Measurements from ENCODE around the gene ITGB5. TPM values are rescaled to one million over a fixed set of nuclear protein-coding genes. Genes with fewer than 3 reads are reported as not detected.

ITGB5 gene
- total and polyA plus RNA-seq, 4 donors = 101 to 369 (median 292) TPM

DNA sequence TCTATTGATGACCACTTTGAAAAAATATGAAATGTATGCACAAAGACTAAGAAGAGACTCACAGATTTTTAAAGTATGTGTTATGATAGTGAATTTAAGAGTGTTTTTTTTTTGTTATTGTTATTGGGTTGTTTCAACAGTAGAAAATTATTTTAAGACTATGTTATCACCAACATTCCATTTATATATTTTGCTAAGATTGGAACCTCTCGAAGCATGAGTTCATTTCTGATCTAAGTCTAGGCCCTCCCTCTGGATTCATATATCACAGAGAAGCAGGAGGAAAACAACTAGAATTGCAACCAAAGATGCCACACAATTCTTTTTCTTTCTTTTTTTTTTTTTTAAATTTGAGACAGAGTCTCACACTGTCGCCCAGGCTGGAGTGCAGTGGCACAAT is 46.8 kb downstream of the ITGB5 start:
- intact Hi-C loops (cut with DNase I) = loop anchor here in 1 of 2 donors (5.0 kb wide), 1 partner anchor 68 kb away; no protein-coding TSS in a partner anchor
- Histone ChIP-seq H3K4me1 (ENCODE audit: control insufficient read depth in 1 of 2, insufficient read depth in 2 of 2, low read length in 2 of 2) (peaks cover 3 to 9% of the 10 kb centered on the region in 2 donors), H3K9me3 (ENCODE audit: control insufficient read depth, low read length) (no peaks in the 10 kb centered on the region), H3K27me3 (ENCODE audit: control insufficient read depth in 1 of 2, insufficient read depth in 2 of 2, low read length in 1 of 2) (no peaks in the 10 kb centered on the region), H3K36me3 (ENCODE audit: control insufficient read depth in 1 of 2, insufficient read depth in 2 of 2, low read length in 1 of 2) (peaks cover 0 to 2% of the 10 kb centered on the region in 2 donors), H3K4me3 (ENCODE audit: low read length in 2 of 2) (no peak overlapping the region), H3K27ac (ENCODE audit: low read depth in 1 of 2, low read length in 2 of 2) (no peak overlapping the region)
- ATAC-seq (ENCODE audit: low FRiP score) (no peak), DNase-seq (no peak)
- WGBS, 2 donors = 10 to 45% methylated on average over 2 of the region's 2 CpGs

DNA sequence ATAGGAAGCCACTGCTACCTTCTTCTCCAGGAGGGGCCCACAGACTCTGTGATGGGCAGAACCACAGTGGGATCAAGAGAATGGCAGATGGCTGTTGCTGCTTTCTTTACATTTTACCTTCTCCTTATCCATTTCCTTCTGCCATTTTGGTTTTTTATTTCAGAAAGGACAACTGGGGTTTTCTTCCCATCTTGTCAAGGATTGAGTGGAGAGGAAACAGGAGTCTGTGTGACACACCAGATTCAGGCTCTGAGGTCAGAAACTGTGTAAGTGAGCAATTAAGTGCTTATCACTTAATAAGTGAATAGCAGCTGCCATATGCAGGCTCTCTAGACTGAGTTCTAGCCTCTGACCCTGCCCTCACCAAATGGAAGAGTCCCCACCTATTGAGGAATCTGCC is 47.3 kb downstream of the ITGB5 start:
- Histone ChIP-seq H3K4me3 (ENCODE audit: low read length in 2 of 2) (no peak overlapping the region), H3K36me3 (ENCODE audit: control insufficient read depth in 1 of 2, insufficient read depth in 2 of 2, low read length in 1 of 2) (peaks cover 0 to 2% of the 10 kb centered on the region in 2 donors), H3K27me3 (ENCODE audit: control insufficient read depth in 1 of 2, insufficient read depth in 2 of 2, low read length in 1 of 2) (no peaks in the 10 kb centered on the region), H3K9me3 (ENCODE audit: control insufficient read depth, low read length) (no peaks in the 10 kb centered on the region), H3K4me1 (ENCODE audit: control insufficient read depth in 1 of 2, insufficient read depth in 2 of 2, low read length in 2 of 2) (peaks cover 3 to 8% of the 10 kb centered on the region in 2 donors), H3K27ac (ENCODE audit: low read depth in 1 of 2, low read length in 2 of 2) (peak overlapping the region in 1 of 2 donors; percentile 50)
- ATAC-seq (ENCODE audit: low FRiP score) (no peak), DNase-seq (no peak)
- intact Hi-C loops (cut with DNase I) = loop anchor here in 1 of 2 donors (5.0 kb wide), 1 partner anchor 68 kb away; no protein-coding TSS in a partner anchor

DNA sequence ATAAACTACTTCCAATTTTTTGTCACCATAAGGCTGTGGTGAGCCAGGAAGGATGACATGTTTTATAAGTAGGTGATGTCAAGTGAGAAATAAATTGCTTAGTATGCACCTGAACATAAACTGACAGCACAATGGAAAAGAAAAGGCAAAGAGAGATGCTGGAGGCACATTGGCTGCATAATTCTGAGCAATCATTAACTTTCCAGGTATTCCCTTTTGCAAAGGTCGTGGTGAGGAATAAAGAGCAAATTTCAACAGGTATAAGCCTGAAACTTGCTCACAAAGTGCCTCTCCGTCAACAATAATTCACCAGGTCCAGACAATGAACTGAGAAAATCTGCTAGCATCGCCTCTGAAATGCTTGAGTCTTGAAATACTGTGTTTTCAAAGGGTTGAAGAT is 48.2 kb downstream of the ITGB5 start:
- Histone ChIP-seq H3K27ac (ENCODE audit: low read depth in 1 of 2, low read length in 2 of 2) (peak overlapping the region; percentile 8 to 16), H3K27me3 (ENCODE audit: control insufficient read depth in 1 of 2, insufficient read depth in 2 of 2, low read length in 1 of 2) (no peaks in the 10 kb centered on the region), H3K4me1 (ENCODE audit: control insufficient read depth in 1 of 2, insufficient read depth in 2 of 2, low read length in 2 of 2) (peaks cover 3 to 6% of the 10 kb centered on the region in 2 donors), H3K36me3 (ENCODE audit: control insufficient read depth in 1 of 2, insufficient read depth in 2 of 2, low read length in 1 of 2) (peaks cover 0 to 2% of the 10 kb centered on the region in 2 donors), H3K9me3 (ENCODE audit: control insufficient read depth, low read length) (no peaks in the 10 kb centered on the region), H3K4me3 (ENCODE audit: low read length in 2 of 2) (no peak overlapping the region)
- intact Hi-C loops (cut with DNase I) = no loop called here
- 95 to 96% methylated on average over 3 of the region's 3 CpGs for WGBS, 2 donors
- ATAC-seq (ENCODE audit: low FRiP score) (no peak), DNase-seq (no peak)

DNA sequence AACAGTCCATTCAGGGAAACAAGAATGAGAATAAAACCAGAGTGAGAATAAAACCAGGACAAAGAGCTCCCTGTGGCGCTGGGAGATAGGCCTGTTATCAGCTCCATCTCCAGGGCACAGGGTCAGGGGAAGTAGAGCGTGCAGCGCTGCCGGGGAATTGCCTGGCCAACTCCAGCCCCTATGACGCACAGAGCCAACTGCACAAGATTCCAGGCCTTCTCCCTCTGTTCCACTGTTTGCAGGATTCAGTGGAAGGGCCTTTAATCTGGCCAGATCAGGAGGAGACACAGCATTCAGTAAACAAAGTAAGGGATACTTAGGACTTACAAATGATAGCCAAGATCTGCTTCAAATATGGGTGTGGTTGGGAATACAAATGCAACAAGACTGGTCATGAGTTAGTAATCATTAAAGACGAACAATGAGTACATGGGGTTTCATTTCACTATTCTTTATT is 49.4 kb downstream of the ITGB5 start:
- Histone ChIP-seq H3K27ac (ENCODE audit: low read depth in 1 of 2, low read length in 2 of 2) (peak overlapping the region; percentile 14 to 85), H3K27me3 (ENCODE audit: control insufficient read depth in 1 of 2, insufficient read depth in 2 of 2, low read length in 1 of 2) (no peaks in the 10 kb centered on the region), H3K36me3 (ENCODE audit: control insufficient read depth in 1 of 2, insufficient read depth in 2 of 2, low read length in 1 of 2) (peaks cover 0 to 2% of the 10 kb centered on the region in 2 donors), H3K9me3 (ENCODE audit: control insufficient read depth, low read length) (no peaks in the 10 kb centered on the region), H3K4me1 (ENCODE audit: control insufficient read depth in 1 of 2, insufficient read depth in 2 of 2, low read length in 2 of 2) (peaks cover 3 to 10% of the 10 kb centered on the region in 2 donors), H3K4me3 (ENCODE audit: low read length in 2 of 2) (no peak overlapping the region)
- intact Hi-C loops (cut with DNase I) = no loop called here
- DNase-seq (peak; percentile 74 to 82), ATAC-seq (ENCODE audit: low FRiP score) (peak; percentile 87)
- 2 to 3% methylated on average over 6 of the region's 6 CpGs for WGBS, 2 donors

DNA sequence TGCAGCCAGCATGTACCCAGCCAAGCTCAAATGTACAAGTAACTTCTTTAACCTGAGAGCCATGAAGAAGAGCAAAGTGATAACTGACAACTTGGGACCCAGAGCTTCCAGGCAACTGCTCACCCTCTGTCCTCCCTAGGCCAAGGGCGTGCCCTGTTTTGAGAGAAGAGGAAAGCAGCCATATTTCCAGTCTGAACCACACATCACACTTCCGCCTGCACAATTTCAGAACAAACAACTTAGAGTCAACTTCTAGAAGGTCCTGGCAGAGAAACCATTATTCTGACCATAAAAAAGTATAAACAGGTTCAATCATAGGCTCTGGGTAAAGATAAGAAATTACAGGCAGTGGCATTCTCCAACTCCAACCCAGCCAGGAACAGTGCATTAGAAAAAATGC is 50.1 kb downstream of the ITGB5 start:
- H3K27ac ChIP-seq (ENCODE audit: low read depth in 1 of 2, low read length in 2 of 2) = peak overlapping the region; percentile 14 to 94
- H3K4me1 ChIP-seq (ENCODE audit: control insufficient read depth in 1 of 2, insufficient read depth in 2 of 2, low read length in 2 of 2) = peaks cover 10 to 16% of the 10 kb centered on the region in 2 donors
- H3K27me3 ChIP-seq (ENCODE audit: control insufficient read depth in 1 of 2, insufficient read depth in 2 of 2, low read length in 1 of 2) = no peaks in the 10 kb centered on the region
- intact Hi-C loops (cut with DNase I) = no loop called here
- DNase-seq (no peak), ATAC-seq (ENCODE audit: low FRiP score) (peak; percentile 26)
- whole genome bisulfite sequencing, 2 donors = 44 to 46% methylated on average over 2 of the region's 2 CpGs
- no peaks in the 10 kb centered on the region for H3K9me3 ChIP-seq (ENCODE audit: control insufficient read depth, low read length)
- H3K4me3 ChIP-seq (ENCODE audit: low read length in 2 of 2) = no peak overlapping the region
- H3K36me3 ChIP-seq (ENCODE audit: control insufficient read depth in 1 of 2, insufficient read depth in 2 of 2, low read length in 1 of 2) = peaks cover 0 to 2% of the 10 kb centered on the region in 2 donors

DNA sequence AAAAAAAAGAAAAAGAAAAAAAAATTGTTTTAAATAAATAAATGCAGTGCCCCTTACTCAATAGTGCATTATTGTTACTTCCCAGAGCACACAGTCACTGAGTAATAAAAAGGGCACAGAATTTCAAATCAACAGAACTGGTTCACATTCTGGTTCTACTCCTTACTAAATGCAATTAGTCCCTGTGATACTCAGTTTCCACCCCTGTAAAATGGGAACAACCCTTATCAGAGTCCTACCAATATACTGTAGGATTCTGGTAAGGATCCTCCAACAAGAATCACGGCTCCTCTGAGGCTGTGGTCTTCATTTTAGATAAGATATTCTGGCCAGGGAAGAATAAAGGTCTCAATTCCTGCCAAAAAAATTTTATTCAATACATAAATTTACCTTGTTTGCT is 50.7 kb downstream of the ITGB5 start:
- Histone ChIP-seq H3K27me3 (ENCODE audit: control insufficient read depth in 1 of 2, insufficient read depth in 2 of 2, low read length in 1 of 2) (no peaks in the 10 kb centered on the region), H3K4me1 (ENCODE audit: control insufficient read depth in 1 of 2, insufficient read depth in 2 of 2, low read length in 2 of 2) (peaks cover 12 to 22% of the 10 kb centered on the region in 2 donors), H3K36me3 (ENCODE audit: control insufficient read depth in 1 of 2, insufficient read depth in 2 of 2, low read length in 1 of 2) (no peaks in the 10 kb centered on the region), H3K4me3 (ENCODE audit: low read length in 2 of 2) (no peak overlapping the region), H3K9me3 (ENCODE audit: control insufficient read depth, low read length) (no peaks in the 10 kb centered on the region), H3K27ac (ENCODE audit: low read depth in 1 of 2, low read length in 2 of 2) (peak overlapping the region in 1 of 2 donors; percentile 43)
- DNase-seq (no peak), ATAC-seq (ENCODE audit: low FRiP score) (no peak)
- 26 to 59% methylated on average over 1 of the region's 1 CpG for WGBS, 2 donors
- intact Hi-C loops (cut with DNase I) = no loop called here

DNA sequence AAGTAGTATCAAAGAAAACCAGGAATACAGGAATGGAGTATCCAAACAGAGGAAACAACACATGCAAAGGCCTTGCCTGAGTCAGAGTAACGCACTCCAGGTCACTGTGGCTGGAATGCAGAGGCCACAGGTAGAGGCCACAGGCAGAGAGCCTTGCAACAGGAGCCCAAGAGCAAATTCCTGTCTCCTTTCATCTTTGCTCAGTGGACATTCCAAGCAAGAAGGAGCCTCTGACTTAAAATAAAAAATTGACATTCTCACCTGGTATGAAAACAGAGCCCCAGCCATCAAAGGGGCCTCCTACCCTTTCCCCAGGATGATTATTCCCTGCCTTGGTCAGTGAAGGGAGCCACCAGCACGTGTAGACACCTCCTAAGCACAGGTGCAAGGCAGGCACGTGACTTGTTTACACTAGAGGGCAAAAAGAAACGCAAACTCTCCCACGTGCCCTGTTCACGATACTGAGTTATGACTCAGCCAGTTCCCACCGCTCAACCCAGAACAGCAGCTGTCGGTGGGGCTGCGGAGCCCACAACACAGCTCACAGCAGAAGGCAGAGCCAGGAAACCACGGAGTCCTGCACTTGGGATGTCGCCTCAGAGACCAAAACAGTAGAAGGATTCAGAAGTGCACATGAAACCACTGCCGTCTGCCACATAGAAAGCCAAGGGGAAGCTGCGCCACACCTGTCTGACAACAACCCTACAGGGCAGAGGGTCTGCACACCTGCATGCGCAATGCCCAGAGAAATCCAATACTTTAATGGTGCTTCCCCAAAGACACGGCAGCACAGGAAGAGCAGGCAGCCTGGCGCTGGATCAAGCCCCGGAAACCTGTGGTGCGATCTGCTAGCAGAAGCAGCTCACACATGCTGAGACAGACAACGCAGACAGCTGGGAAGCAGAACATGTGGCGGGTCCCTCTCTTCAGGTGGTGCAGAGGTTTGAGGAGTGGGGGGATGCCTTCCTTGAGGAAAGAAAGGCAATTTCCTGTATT is 52.1 kb downstream of the ITGB5 start:
- Histone ChIP-seq H3K27ac (ENCODE audit: low read depth in 1 of 2, low read length in 2 of 2) (peak overlapping the region; percentile 11 to 34), H3K36me3 (ENCODE audit: control insufficient read depth in 1 of 2, insufficient read depth in 2 of 2, low read length in 1 of 2) (peaks cover 0 to 3% of the 10 kb centered on the region in 2 donors), H3K4me1 (ENCODE audit: control insufficient read depth in 1 of 2, insufficient read depth in 2 of 2, low read length in 2 of 2) (peaks cover 12 to 26% of the 10 kb centered on the region in 2 donors), H3K27me3 (ENCODE audit: control insufficient read depth in 1 of 2, insufficient read depth in 2 of 2, low read length in 1 of 2) (no peaks in the 10 kb centered on the region), H3K9me3 (ENCODE audit: control insufficient read depth, low read length) (no peaks in the 10 kb centered on the region), H3K4me3 (ENCODE audit: low read length in 2 of 2) (no peak overlapping the region)
- intact Hi-C loops (cut with DNase I) = loop anchor here in 1 of 2 donors (5.0 kb wide), 1 partner anchor 42 kb away; no protein-coding TSS in a partner anchor
- WGBS, 2 donors = 34 to 61% methylated on average over 20 of the region's 20 CpGs
- ATAC-seq (ENCODE audit: low FRiP score) = peak; percentile 23
- DNase-seq = peak in 1 of 2 donors; percentile 63

DNA sequence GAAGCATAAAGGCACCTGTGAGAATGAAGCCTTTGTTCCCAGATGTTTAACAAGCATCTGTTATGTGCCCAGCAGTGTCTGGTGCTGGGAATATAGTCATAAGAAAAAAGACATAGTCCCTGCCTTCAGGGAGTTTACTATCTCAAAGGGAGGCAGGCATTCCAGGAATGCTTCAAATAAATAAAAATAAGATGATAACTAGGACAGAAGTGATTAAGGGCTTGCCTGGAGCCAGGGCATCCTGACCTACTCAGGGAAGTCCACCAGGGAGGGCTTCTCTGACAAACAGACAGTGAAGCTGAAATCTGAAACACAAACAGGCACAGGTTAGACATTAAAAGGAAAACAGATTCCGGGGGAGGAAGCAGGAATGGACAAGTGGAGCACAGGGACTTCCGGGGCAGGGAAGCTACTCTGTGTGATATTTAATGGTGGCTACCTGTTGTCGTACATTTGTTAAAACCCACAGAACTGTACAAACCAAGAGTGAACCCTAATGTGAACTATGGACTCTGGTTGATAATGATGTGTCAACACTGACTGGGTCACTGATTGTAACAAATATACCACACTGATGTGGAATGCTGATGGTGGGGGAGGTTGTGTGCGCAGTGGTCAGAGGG is 53.3 kb downstream of the ITGB5 start:
- 86 to 90% methylated on average over 4 of the region's 4 CpGs for WGBS, 2 donors
- Histone ChIP-seq H3K27me3 (ENCODE audit: control insufficient read depth in 1 of 2, insufficient read depth in 2 of 2, low read length in 1 of 2) (no peaks in the 10 kb centered on the region), H3K9me3 (ENCODE audit: control insufficient read depth, low read length) (no peaks in the 10 kb centered on the region), H3K4me3 (ENCODE audit: low read length in 2 of 2) (no peak overlapping the region), H3K27ac (ENCODE audit: low read depth in 1 of 2, low read length in 2 of 2) (peak overlapping the region; percentile 78 to 80), H3K36me3 (ENCODE audit: control insufficient read depth in 1 of 2, insufficient read depth in 2 of 2, low read length in 1 of 2) (peaks cover 0 to 3% of the 10 kb centered on the region in 2 donors), H3K4me1 (ENCODE audit: control insufficient read depth in 1 of 2, insufficient read depth in 2 of 2, low read length in 2 of 2) (peaks cover 10 to 26% of the 10 kb centered on the region in 2 donors)
- intact Hi-C loops (cut with DNase I) = loop anchor here in 1 of 2 donors (5.0 kb wide), 1 partner anchor 43 kb away; no protein-coding TSS in a partner anchor
- ATAC-seq (ENCODE audit: low FRiP score) (no peak), DNase-seq (no peak)
